Fibroblast of lung (primary cell): ENCODE measurements around the gene CLDN7.

Experiments used
- EZH2 ChIP-seq: IDR thresholded peaks from 2 replicates; pipeline ENCODE4 v1.5.1; 2012; ENCODE audit warnings: low read length, control low read depth, mild to moderate bottlenecking; ENCODE audit errors: missing control alignments
- TF ChIP-seq, protein P1 (sequence below), 2 donors: IDR thresholded peaks in 1 of 2; conservative IDR thresholded peaks in 1 of 2; 1 replicate in 1 of 2; 2 replicates in 1 of 2; pipeline ENCODE4 v1.5.1; 2011 to 2012; ENCODE audit warnings: low read length in 2 of 2, control low read depth in 1 of 2, inconsistent platforms in 1 of 2, low read depth in 1 of 2, mild to moderate bottlenecking in 1 of 2

DNA sequence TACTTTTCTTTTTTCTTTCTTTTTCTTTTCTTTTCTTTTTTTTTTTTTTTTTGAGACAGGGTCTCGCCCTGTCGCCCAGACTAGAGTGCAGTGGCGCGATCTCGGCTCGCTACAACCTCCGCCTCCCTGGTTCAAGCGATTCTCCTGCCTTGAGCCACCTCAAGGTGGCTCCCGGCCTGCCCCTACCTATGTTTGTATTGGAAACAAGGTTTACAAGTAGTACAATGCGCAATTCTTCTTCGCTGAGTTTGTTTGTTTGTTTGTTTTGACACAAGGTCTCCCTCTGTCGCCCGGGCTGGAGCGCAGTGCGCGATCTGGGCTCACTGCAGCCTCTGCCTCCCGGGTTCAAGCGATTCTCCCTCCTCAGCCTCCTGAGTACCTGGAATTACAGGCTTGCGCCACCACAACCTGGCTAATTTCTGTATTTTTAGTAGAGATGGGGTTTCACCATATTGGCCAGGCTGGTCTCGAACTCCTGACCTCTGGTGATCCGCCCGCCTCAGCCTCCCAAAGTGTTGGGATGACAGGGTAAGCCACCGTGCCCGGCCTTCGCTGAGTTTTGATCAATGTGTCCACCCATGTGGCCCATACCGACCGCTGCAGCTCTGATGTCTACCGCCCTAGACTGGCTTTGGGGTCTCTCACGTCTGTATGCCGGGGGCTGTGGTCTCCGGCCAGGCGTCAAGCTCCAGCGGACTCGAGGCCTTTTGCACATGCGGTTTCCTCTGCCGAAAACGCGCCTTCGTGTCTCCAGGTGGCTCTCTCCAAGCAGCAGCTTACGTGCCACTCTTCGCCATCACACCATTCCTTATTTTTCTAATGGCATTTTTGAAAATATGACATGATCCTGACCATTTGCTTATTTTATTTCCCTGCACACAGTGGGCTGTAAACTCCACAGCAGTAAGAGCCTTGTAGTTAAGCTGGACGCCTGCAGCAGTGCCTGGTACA lies 33.2 kb upstream of the CLDN7 start:
- TF ChIP-seq, protein P1, sequence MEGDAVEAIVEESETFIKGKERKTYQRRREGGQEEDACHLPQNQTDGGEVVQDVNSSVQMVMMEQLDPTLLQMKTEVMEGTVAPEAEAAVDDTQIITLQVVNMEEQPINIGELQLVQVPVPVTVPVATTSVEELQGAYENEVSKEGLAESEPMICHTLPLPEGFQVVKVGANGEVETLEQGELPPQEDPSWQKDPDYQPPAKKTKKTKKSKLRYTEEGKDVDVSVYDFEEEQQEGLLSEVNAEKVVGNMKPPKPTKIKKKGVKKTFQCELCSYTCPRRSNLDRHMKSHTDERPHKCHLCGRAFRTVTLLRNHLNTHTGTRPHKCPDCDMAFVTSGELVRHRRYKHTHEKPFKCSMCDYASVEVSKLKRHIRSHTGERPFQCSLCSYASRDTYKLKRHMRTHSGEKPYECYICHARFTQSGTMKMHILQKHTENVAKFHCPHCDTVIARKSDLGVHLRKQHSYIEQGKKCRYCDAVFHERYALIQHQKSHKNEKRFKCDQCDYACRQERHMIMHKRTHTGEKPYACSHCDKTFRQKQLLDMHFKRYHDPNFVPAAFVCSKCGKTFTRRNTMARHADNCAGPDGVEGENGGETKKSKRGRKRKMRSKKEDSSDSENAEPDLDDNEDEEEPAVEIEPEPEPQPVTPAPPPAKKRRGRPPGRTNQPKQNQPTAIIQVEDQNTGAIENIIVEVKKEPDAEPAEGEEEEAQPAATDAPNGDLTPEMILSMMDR (conservative IDR thresholded peaks at IDR 0.05 in 1 of 2, IDR thresholded peaks at IDR 0.05 in 1 of 2; ENCODE audit: low read depth in 1 of 2, low read length in 2 of 2), result no peak
- TF ChIP-seq EZH2, result no peak
